Stimulated activated naive B cell treated with anti-CD40 and anti-IgM and Interleukin-4, amounts not matched to agents 10 μg/mL and 1 μg/mL and 100 μg/mL, for 72 hours (primary cell): ENCODE results near the gene EIF1B.

Experiments used
- ATAC-seq, 2 donors: fragments of 150-1000 bp; cut with Tn5 transposase; replicated peaks; 2 replicates each; pipeline ENCODE4 v1.10.0; 2021; ENCODE audit warnings: moderate library complexity in 1 of 2
- DNase-seq: peaks from one replicate; pipeline ENCODE4 v3.0.0; 2021
- H3K27ac Mint-ChIP-seq: one replicate; pipeline ENCODE4 v1.8.0; 2022; ENCODE audit warnings: mild to moderate bottlenecking, mixed read lengths
- H3K27me3 Mint-ChIP-seq, 2 donors: one replicate each; pipeline ENCODE4 v1.8.0; 2022; ENCODE audit warnings: mixed read lengths in 2 of 2
- H3K36me3 Mint-ChIP-seq, 2 donors: one replicate each; pipeline ENCODE4 v1.8.0; 2022; ENCODE audit warnings: mixed read lengths in 2 of 2, mild to moderate bottlenecking in 1 of 2
- H3K4me1 Mint-ChIP-seq, 2 donors: one replicate each; pipeline ENCODE4 v1.8.0; 2022; ENCODE audit warnings: mixed read lengths in 2 of 2, mild to moderate bottlenecking in 1 of 2
- H3K4me3 Mint-ChIP-seq, 2 donors: one replicate each; pipeline ENCODE4 v1.8.0; 2022; ENCODE audit warnings: mild to moderate bottlenecking in 2 of 2, mixed read lengths in 2 of 2, moderate library complexity in 1 of 2
- H3K9me3 Mint-ChIP-seq, 2 donors: one replicate each; pipeline ENCODE4 v1.8.0; 2022; ENCODE audit warnings: mixed read lengths in 2 of 2, mild to moderate bottlenecking in 1 of 2

The EIF1B gene

DNA sequence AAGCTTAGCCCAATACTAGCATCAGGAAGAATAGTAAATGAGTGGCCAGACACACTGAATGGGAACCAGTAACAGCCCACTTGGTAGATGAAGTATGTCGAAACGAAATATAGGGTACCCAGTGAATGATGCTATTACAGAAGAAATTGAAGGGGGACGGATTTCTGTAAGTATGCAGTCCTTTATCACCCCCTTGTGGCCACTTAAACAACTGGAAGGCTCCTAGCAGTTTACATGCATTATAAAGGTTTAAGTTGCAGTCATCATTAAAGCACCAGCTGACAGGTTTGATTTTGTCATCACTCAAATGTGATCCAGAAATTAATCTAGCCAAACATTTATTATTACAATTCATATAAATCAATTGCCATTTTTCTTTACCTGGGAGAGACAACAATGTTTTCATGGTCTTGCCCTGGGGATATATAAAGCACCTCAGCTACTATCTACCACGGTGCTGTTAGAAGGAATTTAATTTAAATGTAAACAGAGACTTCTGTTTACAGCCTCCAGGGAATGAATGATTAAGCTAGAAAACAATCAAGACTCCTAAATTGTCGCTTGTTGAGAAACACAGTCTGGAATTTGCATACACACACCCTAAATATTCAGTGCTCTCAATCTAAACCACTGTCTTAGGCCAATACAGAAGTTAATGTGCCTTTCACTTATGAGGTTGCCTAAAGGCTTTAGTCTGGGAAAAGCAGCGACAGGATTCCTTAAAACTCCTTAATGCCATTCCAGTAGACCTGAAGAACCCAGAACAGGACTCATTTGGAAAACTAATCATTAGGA is 7.8 kb downstream of the EIF1B start:
- Mint-ChIP-seq H3K4me3 (no peak overlapping the region), H3K36me3 (peaks cover 0 to 4% of the 10 kb centered on the region in 2 donors)

DNA sequence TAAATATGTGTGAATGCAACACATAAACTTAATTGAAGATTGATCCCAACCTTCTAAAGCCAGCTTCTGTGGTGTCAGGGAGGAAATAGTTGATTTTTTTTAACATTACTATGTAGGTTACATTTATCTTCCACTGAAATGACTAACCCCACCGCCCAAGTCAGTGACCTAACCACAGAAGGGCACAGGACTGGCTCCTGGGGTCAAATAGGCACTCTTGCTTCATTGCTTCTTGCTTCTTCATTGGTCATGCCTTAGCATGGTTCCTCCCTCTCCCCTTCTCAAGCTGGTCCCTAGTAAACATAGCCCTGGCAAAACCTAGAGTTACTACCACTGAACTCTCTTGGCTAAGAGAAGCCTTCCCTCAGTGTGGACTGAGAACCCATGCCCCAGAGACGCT is 12.3 kb downstream of the EIF1B start:
- DNase-seq: no peak
- Mint-ChIP-seq H3K27ac (no peak overlapping the region), H3K27me3 (no peaks in the 10 kb centered on the region), H3K4me3 (no peak overlapping the region), H3K9me3 (no peaks in the 10 kb centered on the region), H3K36me3 (no peaks in the 10 kb centered on the region), H3K4me1 (no peaks in the 10 kb centered on the region)
- peak; percentile 33 to 43 for ATAC-seq

More for the DNA sequence above, 7.8 kb downstream of the EIF1B start:
- no peak overlapping the region for H3K27ac Mint-ChIP-seq
- peak; percentile 87 to 90 for ATAC-seq
- H3K4me1 Mint-ChIP-seq: peaks cover 0 to 1% of the 10 kb centered on the region in 2 donors
- peak; percentile 21 for DNase-seq
- no peaks in the 10 kb centered on the region for H3K9me3 Mint-ChIP-seq
- H3K27me3 Mint-ChIP-seq: no peaks in the 10 kb centered on the region

DNA sequence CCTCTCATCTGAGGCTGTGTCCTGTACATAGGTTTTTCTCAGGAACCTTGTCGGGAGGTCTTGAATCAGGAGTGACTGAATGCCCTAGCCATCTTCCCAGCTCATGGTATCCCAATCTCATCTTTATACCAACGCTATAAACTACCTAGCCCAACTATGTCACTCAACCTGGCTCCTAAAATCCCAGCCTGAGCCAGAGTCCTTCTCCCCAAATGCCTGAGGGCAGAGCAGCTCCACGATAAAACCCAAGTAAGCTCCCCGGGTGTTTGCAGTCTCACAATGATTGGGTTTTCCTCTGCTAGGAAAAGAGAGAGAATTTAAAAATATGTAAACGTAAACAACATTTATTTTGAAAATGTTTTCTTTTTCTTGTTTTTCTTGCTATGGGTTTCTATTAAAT is 14.4 kb downstream of the EIF1B start:
- no peak for ATAC-seq
- DNase-seq: no peak
- Mint-ChIP-seq H3K36me3 (no peaks in the 10 kb centered on the region), H3K4me1 (peaks cover 5 to 9% of the 10 kb centered on the region in 2 donors), H3K4me3 (no peak overlapping the region), H3K9me3 (no peaks in the 10 kb centered on the region), H3K27ac (no peak overlapping the region), H3K27me3 (no peaks in the 10 kb centered on the region)

DNA sequence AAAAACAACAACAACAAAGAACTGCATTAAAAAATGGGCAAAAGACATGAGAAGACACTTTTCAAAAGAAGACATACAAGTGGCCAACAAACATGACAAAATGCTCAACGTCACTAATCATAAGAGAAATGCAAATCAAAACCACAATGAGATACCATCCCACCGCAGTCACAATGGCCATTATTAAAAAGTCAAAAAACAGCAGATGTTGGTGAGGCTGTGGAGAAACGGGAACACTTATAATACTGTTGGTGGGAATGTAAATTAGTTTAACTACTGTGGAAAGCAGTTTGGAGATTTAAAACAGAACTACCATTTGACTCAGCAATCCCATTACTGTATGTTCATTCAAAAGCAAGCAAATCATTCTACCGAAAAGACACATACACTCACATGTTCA is 15.1 kb downstream of the EIF1B start:
- ATAC-seq (no peak), DNase-seq (no peak)
- Mint-ChIP-seq H3K36me3 (no peaks in the 10 kb centered on the region), H3K9me3 (no peaks in the 10 kb centered on the region), H3K27ac (no peak overlapping the region), H3K4me3 (no peak overlapping the region), H3K27me3 (no peaks in the 10 kb centered on the region), H3K4me1 (peaks cover 5 to 9% of the 10 kb centered on the region in 2 donors)

DNA sequence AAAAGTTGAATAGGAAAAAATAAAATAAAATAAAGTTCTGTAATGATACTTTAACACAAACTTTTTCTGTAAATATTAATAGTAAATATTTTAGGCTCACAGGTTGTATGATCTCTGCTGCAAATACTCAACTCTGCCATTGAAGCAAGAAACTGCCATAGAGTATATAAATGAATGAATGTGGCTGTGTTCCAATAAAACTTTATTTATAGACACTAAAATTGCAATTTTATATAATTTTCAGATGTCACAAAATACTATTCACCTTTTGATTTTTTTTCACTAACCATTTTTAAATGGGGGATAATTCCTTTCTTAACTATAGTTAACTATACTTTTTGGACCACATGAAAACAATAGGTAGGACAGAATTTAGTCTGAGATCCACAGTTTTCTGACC is 16.0 kb downstream of the EIF1B start:
- Mint-ChIP-seq H3K4me1 (peaks cover 5 to 9% of the 10 kb centered on the region in 2 donors), H3K27ac (no peak overlapping the region)
- ATAC-seq: no peak

DNA sequence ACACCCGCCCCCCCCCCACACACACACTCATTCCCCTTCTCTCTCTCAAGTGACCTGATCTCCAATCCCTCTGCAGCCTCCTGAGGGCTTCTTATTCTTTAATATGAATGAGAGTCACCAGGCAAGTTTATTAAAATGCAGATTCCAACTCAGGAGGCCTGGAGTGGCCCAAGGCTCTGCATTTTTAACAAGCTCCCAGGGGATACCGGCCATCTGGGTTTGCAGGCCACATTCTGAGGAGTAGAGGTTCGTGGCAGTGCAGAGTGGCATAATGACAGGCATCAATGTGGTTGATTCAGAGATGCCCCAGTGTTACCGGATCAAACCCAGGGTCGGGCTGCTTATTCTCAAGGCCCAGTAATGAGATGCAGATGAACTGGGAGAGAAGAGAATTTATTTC is 18.9 kb downstream of the EIF1B start:
- Mint-ChIP-seq H3K27ac (no peak overlapping the region), H3K4me3 (no peak overlapping the region), H3K4me1 (peaks cover 5 to 9% of the 10 kb centered on the region in 2 donors), H3K9me3 (no peaks in the 10 kb centered on the region), H3K36me3 (no peaks in the 10 kb centered on the region), H3K27me3 (no peaks in the 10 kb centered on the region)
- DNase-seq: no peak
- no peak for ATAC-seq

More for the DNA sequence above, 16.0 kb downstream of the EIF1B start:
- H3K27me3 Mint-ChIP-seq: no peaks in the 10 kb centered on the region
- no peak overlapping the region for H3K4me3 Mint-ChIP-seq
- no peak for DNase-seq
- H3K36me3 Mint-ChIP-seq: no peaks in the 10 kb centered on the region
- H3K9me3 Mint-ChIP-seq: no peaks in the 10 kb centered on the region

DNA sequence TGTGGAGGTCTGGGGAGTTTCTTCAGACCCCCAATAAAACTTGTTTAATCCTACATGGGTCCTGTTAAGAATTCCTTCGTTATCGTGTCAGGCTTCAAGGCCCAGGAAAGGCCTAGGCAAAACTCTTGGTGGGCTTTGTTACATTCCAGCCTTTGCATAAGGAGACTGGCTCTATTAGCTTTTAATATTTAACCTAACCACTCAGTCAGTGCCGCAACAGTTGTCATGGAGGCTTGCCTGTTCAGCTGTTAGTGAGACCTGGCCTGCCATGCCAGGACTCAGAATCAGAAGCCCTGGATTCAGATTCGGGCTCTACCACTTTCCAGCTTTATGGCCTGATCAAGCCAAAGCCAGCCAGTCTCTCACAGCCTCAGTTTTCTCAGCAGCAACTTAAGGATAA is 19.6 kb downstream of the EIF1B start:
- Mint-ChIP-seq H3K27ac (no peak overlapping the region), H3K27me3 (no peaks in the 10 kb centered on the region), H3K4me3 (no peak overlapping the region), H3K36me3 (no peaks in the 10 kb centered on the region), H3K4me1 (peaks cover 5 to 9% of the 10 kb centered on the region in 2 donors), H3K9me3 (no peaks in the 10 kb centered on the region)
- no peak for ATAC-seq
- DNase-seq: no peak

DNA sequence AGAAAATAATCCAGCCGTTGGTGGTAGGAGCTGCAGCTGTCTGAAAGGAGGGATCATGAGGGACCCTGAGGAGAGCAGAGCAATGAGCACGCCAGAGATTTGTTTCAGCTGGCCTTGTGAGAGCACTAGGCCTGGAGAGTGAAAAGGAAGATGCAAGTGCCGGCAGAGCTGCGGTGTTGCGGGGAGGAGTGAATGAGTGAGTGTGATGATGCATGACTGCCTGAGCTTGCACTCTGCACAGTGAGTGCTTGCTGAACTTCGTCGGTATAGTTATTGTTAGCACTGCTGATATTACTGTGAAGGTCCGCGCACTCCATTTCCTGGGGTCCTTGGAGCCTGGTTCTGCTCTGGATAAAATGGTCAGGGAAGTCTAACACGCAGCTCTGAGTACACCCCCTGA is 23.2 kb downstream of the EIF1B start:
- Mint-ChIP-seq H3K4me1 (peaks cover 2 to 3% of the 10 kb centered on the region in 2 donors), H3K9me3 (no peaks in the 10 kb centered on the region), H3K27ac (no peak overlapping the region), H3K27me3 (no peaks in the 10 kb centered on the region), H3K4me3 (no peak overlapping the region), H3K36me3 (no peaks in the 10 kb centered on the region)
- ATAC-seq (no peak), DNase-seq (no peak)

DNA sequence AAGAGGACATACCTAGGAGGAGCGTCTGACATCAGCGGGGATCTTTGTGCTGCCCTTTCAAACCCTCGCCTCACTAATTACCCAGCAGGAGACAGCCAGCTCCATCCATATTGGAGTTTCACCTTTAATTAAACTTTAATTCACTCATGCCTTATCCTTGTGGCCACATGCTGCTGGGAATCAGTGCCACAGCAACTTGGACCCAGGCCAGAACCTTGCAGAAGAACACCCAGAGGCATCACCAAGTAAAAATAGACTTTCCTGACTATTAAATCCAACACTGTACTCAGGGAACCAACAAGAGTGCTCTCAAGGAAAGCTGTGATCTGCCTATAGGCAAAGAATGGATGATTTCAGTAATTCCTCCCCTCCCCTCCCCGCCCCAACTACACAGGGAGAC is 23.9 kb downstream of the EIF1B start:
- H3K4me1 Mint-ChIP-seq: peaks cover 0 to 3% of the 10 kb centered on the region in 2 donors
- H3K9me3 Mint-ChIP-seq: no peaks in the 10 kb centered on the region
- no peaks in the 10 kb centered on the region for H3K27me3 Mint-ChIP-seq
- no peaks in the 10 kb centered on the region for H3K36me3 Mint-ChIP-seq
- ATAC-seq (no peak), DNase-seq (no peak)
- no peak overlapping the region for H3K4me3 Mint-ChIP-seq
- H3K27ac Mint-ChIP-seq: no peak overlapping the region

DNA sequence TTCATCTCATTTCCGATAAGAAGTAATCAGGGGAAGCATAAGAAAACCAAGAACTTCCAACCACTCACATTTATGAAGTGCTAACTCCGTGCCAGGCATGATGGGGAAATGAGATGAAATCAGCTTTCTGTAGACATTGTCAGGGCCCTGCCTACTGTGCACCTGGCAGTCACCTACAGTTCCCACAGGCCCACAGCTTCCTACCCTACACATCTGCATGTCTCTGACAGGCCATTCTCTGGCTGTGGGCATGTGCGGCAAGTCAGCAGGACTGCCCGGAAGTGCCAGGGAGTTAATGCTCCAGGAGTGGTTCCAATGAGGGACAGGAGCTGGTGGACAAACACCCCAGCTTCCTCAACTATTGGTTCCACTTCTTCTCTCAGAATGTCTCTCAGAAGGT is 24.3 kb downstream of the EIF1B start:
- Mint-ChIP-seq H3K27me3 (no peaks in the 10 kb centered on the region), H3K27ac (no peak overlapping the region), H3K36me3 (no peaks in the 10 kb centered on the region), H3K4me1 (peaks cover 0 to 3% of the 10 kb centered on the region in 2 donors), H3K9me3 (no peaks in the 10 kb centered on the region), H3K4me3 (no peak overlapping the region)
- DNase-seq (no peak), ATAC-seq (no peak)

DNA sequence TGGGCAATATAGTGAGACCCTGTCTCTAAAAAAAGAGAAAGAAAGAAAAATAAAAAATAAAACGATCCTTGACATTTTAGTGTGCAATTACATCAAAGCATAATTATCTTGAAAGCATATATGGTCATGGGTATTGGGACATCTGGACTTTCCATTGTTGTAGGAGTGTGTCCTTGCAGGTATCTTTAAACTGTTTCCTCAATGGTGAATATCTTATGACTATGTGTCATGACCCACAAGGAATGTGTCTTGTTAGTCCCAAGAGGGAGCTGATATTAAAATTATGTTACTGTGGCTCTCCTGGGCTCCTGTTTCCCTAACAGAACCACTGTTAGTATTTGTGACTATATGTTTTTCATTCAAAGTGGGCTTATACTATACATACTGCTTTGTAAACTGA is 26.6 kb downstream of the EIF1B start:
- Mint-ChIP-seq H3K4me3 (no peak overlapping the region), H3K36me3 (no peaks in the 10 kb centered on the region), H3K27me3 (peaks cover 0 to 3% of the 10 kb centered on the region in 2 donors), H3K4me1 (peaks cover 0 to 3% of the 10 kb centered on the region in 2 donors), H3K27ac (no peak overlapping the region), H3K9me3 (no peaks in the 10 kb centered on the region)
- no peak for DNase-seq
- no peak for ATAC-seq

DNA sequence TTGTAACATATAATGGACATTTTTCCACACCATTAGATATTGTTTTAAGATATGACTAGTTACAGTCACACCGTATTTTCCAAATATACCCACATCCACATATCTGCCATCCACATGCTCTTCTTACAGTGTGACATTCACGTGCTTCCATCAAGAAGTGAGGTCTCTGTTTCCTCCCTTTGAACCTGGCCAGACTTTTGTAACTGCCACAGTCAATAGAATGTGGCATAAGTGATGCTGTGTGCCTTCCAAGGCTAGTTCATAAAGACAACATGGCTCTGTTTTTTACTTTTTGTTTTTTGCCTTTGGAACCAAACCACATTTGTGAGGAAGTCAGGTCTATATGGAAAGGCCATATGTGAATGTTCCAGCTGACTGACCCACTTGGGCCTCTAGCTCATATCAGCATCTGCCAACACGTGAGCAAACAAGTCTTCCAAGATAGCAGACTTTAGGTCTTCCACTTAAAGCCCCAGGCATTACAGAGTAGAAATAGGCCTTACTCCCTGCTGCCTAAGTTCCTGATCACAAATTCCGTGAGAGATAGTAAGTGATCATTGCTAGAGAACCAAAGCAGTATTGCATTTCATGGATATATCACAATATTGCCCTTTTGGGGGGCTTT is 27.1 kb downstream of the EIF1B start:
- Mint-ChIP-seq H3K27ac (no peak overlapping the region), H3K36me3 (no peaks in the 10 kb centered on the region), H3K4me3 (no peak overlapping the region), H3K27me3 (peaks cover 0 to 3% of the 10 kb centered on the region in 2 donors), H3K9me3 (no peaks in the 10 kb centered on the region), H3K4me1 (peaks cover 0 to 3% of the 10 kb centered on the region in 2 donors)
- no peak for ATAC-seq
- no peak for DNase-seq

DNA sequence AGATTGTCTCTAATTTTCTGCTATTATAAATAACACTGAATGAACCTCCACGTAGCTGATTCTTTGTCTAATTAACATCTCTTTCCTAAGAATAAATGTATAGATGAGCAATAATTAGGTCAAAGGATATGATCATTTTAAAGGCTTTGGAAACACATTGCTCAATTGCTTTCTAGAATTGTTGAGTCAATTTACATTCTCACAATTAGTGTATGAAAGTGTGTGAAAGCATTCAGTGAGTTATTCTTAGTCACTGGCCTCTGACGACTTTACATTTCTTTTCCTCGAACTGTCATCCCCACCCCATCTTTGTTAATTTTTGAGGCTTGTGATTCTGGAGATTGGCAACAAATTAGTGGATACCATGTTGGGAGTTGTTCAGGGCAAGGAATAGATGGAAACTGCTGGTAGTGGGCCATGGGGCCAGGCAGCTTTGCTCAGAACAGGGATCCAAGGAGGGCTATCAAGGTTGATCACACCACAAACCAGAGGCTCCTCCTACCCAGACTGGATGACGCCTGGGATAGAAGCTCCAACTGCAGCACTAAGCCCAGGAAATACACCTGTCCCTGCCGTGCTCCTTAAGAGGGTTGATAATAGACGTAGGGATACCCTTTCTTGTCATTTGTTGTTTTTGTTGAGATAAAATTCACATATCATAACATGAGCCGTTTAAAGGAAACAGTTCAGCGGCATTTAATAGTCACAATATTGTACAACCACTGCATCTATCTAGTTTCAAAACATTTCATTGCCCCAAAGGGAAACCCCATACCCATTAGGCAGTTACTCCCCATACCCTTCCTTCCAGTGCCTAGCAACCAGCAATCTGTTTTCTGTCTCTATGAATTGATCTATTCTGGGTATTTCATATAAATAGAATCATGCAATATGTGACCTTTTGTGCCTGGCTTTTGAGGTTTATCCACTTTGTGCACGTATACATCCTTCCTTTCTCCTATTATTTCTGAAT is 27.9 kb downstream of the EIF1B start:
- H3K4me1 Mint-ChIP-seq: peaks cover 0 to 3% of the 10 kb centered on the region in 2 donors
- peaks cover 0 to 3% of the 10 kb centered on the region in 2 donors for H3K27me3 Mint-ChIP-seq
- H3K27ac Mint-ChIP-seq: no peak overlapping the region
- DNase-seq: no peak
- H3K4me3 Mint-ChIP-seq: no peak overlapping the region
- H3K9me3 Mint-ChIP-seq: no peaks in the 10 kb centered on the region
- H3K36me3 Mint-ChIP-seq: no peaks in the 10 kb centered on the region
- peak in 1 of 2 donors; percentile 53 for ATAC-seq

DNA sequence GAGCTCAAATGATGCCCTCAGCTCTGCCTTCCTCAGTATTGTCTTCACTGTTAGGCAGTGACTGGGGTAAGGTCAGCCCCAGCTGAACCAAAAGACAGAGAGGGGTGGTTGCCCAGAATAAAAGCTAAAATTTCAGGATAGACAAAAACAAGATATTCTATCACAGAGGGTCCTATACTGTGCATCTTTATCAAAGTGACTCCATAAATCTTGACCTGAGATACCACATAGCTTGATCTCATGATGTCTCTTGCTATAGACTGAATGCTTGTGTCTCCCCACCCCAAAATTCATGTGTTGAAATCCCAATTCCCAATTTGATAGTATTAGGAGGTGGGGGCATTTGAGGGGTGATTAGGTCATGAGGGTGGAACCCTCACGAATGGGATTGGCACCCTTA is 30.4 kb downstream of the EIF1B start:
- H3K36me3 Mint-ChIP-seq: no peaks in the 10 kb centered on the region
- H3K27me3 Mint-ChIP-seq: peaks cover 0 to 3% of the 10 kb centered on the region in 2 donors
- no peak for DNase-seq
- H3K4me3 Mint-ChIP-seq: no peak overlapping the region
- ATAC-seq: no peak
- H3K27ac Mint-ChIP-seq: no peak overlapping the region
- H3K4me1 Mint-ChIP-seq: peaks cover 0 to 3% of the 10 kb centered on the region in 2 donors
- no peaks in the 10 kb centered on the region for H3K9me3 Mint-ChIP-seq
